ENCODE data around the gene NIFK.

- TF ChIP-seq CTCF (optimal IDR thresholded peaks at IDR 0.05 in 1 of 3, IDR thresholded peaks at IDR 0.05 in 1 of 3, conservative IDR thresholded peaks at IDR 0.05 in 1 of 3; ENCODE audit: extremely low read depth in 1 of 3, insufficient read depth in 2 of 3, low read length in 3 of 3) = no peak
- TF ChIP-seq EZH2 (IDR thresholded peaks at IDR 0.05; ENCODE audit: low read length) = no peak
Measured at GRCh38 chr2:121755237-121756111, 18.8 kb upstream of the NIFK start, which contains the start of gene TSN.

All from keratinocyte (primary cell).